Measurements from ENCODE around the gene SLC41A3. TPM values are rescaled to one million over a fixed set of nuclear protein-coding genes. Genes with fewer than 3 reads are reported as not detected.

The SLC41A3 gene
- total RNA-seq, 1 donor from 2014 or later: 31.6 TPM

GRCh38 chr3:126052196-126053058 is 31.5 kb downstream of the SLC41A3 start:
- Mint-ChIP-seq H3K27me3 (ENCODE audit: low read depth, unreplicated experiment) (no peaks in the 10 kb centered on the region), H3K27ac (ENCODE audit: unreplicated experiment) (peak overlapping the region; percentile 72), H3K36me3 (ENCODE audit: low read depth, unreplicated experiment) (peaks cover 5% of the 10 kb centered on the region), H3K4me1 (ENCODE audit: low read depth, unreplicated experiment) (peaks cover 2% of the 10 kb centered on the region), H3K4me3 (ENCODE audit: unreplicated experiment) (no peak overlapping the region), H3K9me3 (ENCODE audit: unreplicated experiment) (peaks cover 2% of the 10 kb centered on the region)
- Histone ChIP-seq H3K27me3 (ENCODE audit: insufficient read depth, low read length) (no peaks in the 10 kb centered on the region), H3K36me3 (ENCODE audit: insufficient read depth, low read length) (no peaks in the 10 kb centered on the region), H3K4me2 (ENCODE audit: low read length) (no peak overlapping the region), H3K79me2 (ENCODE audit: insufficient read depth, low read length) (no peaks in the 10 kb centered on the region), H3K4me1 (ENCODE audit: insufficient read depth, low read length) (peaks cover 5% of the 10 kb centered on the region), H3K9ac (ENCODE audit: low read length) (no peak overlapping the region), H2AFZ (ENCODE audit: low read depth, low read length) (no peak overlapping the region), H3K9me3 (ENCODE audit: insufficient read depth, low read depth, low read length) (no peaks in the 10 kb centered on the region), H3K27ac (ENCODE audit: low read depth, low read length) (no peak overlapping the region), H4K20me1 (ENCODE audit: insufficient read depth, low read length) (peaks cover 9% of the 10 kb centered on the region), H3K4me3 (ENCODE audit: insufficient read depth, low read depth, low read length) (no peak overlapping the region)
- DNase-seq (ENCODE audit: low read depth): no peak
- no peak for FAIRE-seq
- no peak for TF ChIP-seq CTCF (IDR thresholded peaks at IDR 0.05; ENCODE audit: insufficient read depth, low read depth, low read length)
- TF ChIP-seq EZH2 (IDR thresholded peaks at IDR 0.05; ENCODE audit: insufficient read depth, low read length): no peak

- no peak overlapping the region for H3K4me2 ChIP-seq (ENCODE audit: low read length)
- peaks cover 2% of the 10 kb centered on the region for H3K9me3 Mint-ChIP-seq (ENCODE audit: unreplicated experiment)
Measured at GRCh38 chr3:126051741-126052140, 32.2 kb downstream of the SLC41A3 start.

More at GRCh38 chr3:126051741-126052140, 32.2 kb downstream of the SLC41A3 start:
- Histone ChIP-seq H2AFZ (ENCODE audit: low read depth, low read length) (no peak overlapping the region), H3K9me3 (ENCODE audit: insufficient read depth, low read depth, low read length) (no peaks in the 10 kb centered on the region), H3K4me1 (ENCODE audit: insufficient read depth, low read length) (peaks cover 4% of the 10 kb centered on the region), H3K27me3 (ENCODE audit: insufficient read depth, low read length) (no peaks in the 10 kb centered on the region), H3K79me2 (ENCODE audit: insufficient read depth, low read length) (no peaks in the 10 kb centered on the region), H3K4me3 (ENCODE audit: insufficient read depth, low read depth, low read length) (no peak overlapping the region), H3K36me3 (ENCODE audit: insufficient read depth, low read length) (no peaks in the 10 kb centered on the region), H3K27ac (ENCODE audit: low read depth, low read length) (no peak overlapping the region), H4K20me1 (ENCODE audit: insufficient read depth, low read length) (peaks cover 9% of the 10 kb centered on the region), H3K9ac (ENCODE audit: low read length) (no peak overlapping the region)
- H3K27me3 Mint-ChIP-seq (ENCODE audit: low read depth, unreplicated experiment): no peaks in the 10 kb centered on the region
- DNase-seq (ENCODE audit: low read depth) (no peak), FAIRE-seq (no peak)
- H3K27ac Mint-ChIP-seq (ENCODE audit: unreplicated experiment): no peak overlapping the region
- no peak for TF ChIP-seq CTCF (IDR thresholded peaks at IDR 0.05; ENCODE audit: insufficient read depth, low read depth, low read length)
- no peak for TF ChIP-seq EZH2 (IDR thresholded peaks at IDR 0.05; ENCODE audit: insufficient read depth, low read length)
- H3K36me3 Mint-ChIP-seq (ENCODE audit: low read depth, unreplicated experiment): peaks cover 5% of the 10 kb centered on the region
- no peak overlapping the region for H3K4me3 Mint-ChIP-seq (ENCODE audit: unreplicated experiment)
- peaks cover 2% of the 10 kb centered on the region for H3K4me1 Mint-ChIP-seq (ENCODE audit: low read depth, unreplicated experiment)
